HG03175 (cell line): ENCODE data around the gene TPBG.
"Not testable (repeated sequence)": the region's sequence is repeated elsewhere in the genome, so short reads cannot be mapped to it uniquely, and the experiment has no call there.

ENCODE experiments used
- ATAC-seq: cut with Tn5 transposase; IDR thresholded peaks from one replicate; pipeline ENCODE4 v1.9.1; 2021; ENCODE audit warnings: mild to moderate bottlenecking, moderate library complexity; ENCODE audit not compliant: unreplicated experiment

The TPBG gene

DNA sequence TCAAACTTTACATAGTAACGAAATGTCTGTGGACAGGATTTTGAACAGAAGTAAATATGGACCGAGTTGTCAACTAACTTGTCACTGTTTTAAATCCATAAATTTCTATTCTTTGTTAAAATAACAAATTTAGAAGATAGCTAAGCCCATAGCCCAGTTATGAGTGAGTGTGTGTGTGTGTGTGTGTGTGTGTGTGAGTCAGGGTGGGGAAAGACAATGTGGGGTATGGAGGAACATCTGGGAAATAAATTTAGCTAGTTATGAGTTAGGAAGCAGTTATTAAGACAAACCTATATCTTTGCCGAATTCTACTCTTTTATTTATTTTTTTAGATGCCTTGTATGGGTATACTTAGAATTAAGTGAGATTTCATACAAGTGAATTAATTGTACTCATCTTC, 9.0 kb downstream of the TPBG start:
- no peak for ATAC-seq

DNA sequence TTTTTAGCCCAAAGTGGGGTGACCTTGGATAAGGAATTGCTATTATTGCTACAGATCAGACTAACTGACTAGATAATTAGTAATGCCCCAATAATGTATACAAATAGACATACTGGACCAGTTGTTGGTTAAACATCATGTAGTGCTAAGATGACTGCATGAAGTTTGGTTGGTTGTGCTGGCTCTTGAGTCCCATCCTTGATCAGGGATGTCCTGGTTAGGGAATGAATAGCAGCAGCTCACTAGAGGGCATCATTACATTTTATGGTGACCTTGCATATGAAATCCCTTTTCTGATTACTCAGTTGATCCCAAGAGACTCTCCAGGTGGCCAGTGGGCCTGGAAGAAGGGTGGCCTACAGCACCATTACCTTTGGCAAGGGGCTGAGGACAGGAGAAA, 10.9 kb downstream of the TPBG start:
- no peak for ATAC-seq

DNA sequence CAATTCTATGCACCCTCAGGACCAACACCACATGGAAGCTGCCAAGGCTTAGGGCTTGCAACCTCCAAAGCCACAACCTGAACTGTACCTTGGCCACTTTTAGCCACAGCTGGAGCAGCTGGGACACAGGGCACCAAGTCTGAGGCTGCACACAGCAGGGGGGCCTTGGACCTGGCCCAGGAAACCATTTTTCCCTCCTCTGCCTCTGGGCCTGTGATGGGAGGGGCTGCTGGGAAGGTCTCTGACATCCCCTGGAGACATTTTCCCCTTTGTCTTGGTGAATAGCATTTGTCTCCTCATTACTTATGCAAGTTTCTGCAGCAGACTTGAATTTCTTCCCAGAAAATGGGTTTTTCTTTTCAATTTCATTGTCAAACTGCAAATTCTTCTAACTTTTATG, 13.0 kb downstream of the TPBG start:
- ATAC-seq: no peak

DNA sequence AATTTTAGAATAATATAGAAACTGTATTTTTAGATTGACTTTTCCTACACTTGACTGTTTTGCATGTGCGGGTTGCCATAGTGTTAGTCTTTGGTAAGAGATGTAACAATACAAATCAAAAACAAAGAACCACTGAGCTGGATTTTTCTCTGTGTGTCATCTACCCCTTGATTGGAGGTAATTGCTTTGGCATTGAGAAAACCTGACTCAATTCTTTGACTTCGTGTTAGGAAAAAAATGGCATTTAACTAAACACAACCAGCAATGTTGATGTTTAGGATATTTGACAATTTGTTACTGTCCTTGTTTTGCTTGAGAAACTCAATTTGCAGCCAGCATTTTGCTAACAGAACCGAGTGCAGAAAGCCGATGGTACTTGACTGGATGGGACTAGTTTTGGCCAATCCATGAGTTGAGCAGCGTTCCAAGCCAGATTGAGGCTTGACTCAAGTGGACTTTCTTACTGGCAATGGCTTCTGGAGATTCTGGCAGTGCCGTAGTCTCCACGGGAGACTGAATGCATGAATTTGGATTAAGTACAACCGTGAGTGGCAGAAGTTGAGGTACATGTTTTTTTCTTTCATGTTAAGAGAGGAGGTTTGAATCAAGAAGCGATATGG, 17.1 kb downstream of the TPBG start:
- ATAC-seq: no peak

DNA sequence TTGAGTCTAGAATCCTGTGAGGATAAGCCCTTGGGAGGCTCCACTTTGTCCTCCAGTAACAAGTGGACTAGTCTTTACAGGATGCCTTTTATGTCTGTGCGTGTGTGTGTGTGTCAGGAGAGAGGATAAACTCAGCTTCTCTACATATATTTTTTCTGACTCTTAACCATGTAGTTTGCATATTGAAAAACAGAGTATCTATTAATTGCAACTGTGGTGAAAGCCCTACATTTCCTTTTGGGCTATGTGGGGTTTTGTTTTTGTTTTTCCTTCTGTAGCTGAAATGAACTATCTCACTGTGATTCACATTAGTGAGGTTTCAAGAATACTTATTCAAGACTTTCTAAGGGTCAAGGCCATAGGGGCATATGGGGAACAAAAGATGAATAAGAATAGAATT, 17.7 kb downstream of the TPBG start:
- ATAC-seq: peak; percentile 58

DNA sequence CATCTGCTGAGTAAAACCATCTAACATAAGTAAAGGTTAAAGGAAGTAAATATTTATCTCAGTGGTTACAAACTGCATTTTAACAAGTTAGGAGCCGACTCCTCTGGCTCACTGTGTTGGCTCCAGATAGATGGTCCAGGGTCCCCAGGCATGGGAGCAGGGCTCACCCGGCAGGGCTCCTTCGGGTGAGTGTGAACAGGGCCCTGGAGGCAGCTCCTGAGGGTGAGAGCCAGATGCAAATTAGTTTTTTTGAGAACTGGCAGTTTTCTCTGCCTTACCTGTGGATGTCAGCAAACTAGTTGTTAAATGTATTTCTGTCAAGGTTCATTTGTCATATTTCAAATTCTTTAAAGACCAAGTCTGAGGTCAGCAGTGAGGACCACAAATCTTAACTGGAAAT, 21.5 kb downstream of the TPBG start:
- ATAC-seq: no peak

DNA sequence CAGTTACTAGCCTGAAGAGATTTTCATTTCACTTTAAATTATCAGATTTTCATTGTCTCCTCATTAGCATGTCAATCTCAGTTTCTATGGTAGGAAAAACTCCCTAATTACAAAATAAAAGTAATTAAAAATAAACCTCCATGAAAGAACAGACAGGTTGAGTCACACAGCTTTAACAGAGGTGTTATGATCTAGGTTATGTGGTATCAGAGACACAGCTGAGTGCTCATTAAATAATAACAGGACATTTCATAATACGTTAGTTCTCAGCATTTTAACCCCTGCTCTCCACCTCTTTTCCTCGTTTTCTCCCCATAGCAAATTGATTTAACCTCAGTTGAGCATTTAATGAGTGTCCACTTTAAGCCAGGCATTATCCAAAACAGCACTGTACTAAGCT, 21.9 kb downstream of the TPBG start:
- ATAC-seq: no peak

DNA sequence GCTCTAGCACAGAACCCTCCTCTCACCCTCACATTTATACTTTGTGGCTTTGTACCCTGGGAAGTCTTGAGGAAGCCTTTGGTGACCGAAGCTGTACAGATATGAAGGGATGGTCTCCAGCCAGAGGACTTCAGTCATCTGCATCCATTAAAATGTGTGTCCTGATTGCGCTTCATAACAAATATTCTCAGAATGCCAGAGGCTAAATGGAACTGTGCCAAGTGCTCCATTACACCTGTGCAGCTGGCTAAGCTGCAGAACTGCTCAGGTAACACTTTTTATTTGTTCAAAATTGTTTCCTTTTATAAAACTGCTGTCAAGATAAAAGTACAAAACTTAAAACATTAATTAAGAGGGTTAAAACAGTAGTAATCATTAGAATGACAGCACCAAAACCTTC, 22.3 kb downstream of the TPBG start:
- ATAC-seq: no peak

DNA sequence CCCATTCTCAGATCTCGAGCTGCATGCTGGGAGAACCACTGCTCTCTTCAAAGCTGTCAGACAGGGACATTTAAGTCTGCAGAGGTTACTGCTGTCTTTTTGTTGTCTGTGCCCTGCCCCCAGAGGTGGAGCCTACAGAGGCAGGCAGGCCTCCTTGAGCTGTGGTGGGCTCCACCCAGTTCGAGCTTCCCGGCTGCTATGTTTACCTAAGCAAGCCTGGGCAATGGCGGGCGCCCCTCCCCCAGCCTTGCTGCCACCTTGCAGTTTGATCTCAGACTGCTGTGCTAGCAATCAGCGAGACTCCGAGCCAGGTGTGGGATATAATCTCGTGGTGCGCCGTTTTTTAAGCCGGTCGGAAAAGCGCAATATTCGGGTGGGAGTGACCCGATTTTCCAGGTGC, 31.2 kb downstream of the TPBG start:
- ATAC-seq: not testable (repeated sequence)

DNA sequence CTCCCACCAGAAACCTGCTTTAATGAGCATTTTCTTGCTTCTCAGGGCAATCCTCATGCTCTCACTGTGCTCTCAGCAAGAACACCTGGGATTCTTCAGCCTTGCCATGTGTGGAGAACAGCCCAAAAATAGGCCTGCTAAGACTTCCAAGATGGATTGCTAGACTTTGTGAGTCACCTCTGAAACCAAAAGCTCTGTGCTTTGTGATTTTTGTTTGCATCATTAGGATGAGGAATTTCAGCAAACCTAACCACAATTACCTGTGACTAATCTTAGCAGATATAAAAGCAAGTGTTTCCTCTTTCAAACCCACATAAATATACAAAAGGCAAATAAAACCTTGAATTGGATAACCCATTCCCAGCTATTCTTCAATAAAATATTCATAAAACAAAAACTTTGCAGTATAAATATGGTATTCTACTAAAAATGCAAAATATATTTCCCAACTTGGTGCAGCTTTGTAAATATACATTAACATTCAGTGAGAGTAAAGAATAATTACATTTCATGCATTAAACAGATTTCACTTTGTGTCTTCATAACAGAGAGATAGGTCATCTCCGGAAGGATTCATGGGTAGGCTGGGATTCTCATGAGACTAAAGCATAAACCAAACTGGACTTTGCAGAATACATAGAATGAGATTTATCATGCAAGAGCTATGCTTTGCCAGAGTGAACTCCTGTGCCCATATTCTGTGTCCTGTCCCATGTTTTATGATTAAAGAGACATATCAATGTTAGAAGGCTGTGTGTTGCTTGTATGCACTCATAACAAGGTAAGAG, 33.5 kb downstream of the TPBG start:
- no peak for ATAC-seq

DNA sequence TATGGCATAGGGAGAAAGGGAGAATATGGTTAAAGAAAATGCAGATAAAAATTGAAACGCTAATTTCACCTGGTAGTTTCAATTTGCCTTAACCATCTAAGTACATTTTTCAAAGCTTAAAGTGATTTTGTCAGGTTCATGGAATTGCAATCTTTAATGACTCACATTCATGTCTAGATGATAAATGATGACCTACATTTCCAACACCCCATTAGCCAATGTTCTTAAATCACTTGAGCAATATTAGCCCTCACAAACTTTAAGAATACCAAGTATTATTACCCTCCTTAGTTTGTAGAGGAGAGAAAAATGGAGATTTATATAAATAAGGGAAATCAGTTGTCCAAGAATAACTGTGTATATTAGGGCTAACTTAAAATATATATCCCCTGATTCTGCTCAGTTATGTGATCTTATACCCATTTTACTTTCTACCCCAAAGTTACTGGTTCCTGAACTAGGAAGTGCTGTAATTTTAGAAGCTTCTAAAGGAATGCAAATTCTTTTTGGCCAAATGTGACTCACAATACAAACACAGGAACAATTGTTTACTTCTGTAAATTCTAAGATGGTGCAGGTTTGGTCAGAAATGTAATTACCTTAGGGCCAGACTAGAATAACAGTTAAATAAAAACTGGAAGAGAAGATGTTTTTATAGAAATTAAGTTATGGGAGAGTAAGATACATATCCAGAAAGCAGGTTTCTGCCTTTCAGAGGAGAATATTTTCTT, 34.5 kb downstream of the TPBG start:
- ATAC-seq: no peak

DNA sequence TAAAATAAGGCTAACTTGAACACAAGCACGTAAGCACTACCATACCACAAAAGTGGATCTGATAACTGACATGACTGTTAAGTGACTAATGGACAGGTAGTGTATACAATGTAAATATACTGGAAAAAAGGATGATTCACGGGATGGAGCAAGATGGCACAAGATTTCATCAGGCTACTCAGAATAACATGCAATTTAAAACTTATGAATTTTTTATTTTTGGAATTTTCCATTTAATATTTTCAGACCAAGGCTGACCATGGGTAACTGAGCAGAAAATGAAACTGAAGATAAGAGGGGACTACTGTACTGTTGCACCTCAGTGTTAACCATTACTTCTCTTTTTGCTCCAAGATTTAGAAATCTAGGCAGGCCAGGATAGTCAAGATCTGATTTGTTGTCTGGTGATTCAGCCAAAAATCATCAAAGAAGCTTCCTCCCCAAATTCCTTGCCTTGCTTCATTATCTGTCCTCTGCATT, 45.4 kb downstream of the TPBG start:
- ATAC-seq: peak; percentile 54

DNA sequence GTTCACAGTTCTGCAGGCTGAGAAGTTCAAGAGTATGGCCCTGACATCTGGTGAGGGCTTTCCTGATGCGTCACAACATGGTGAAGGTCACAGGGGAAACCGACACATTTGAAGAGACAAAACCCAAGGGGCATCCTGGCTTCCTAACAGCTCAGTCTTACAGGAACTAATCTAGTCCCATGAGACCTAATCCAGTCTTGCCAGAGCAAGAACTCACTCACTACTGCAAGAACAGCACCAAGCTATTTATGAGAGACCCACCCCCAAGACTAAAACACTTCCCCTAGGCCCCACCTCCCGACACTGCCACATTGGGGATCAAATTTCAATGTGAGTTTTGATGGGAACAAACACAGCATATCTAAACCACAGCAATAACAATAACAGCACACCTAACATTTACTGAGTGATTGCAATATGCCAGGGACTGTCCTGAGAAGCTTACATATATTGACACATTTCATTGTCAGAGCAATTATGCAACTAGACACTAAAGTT, 46.6 kb downstream of the TPBG start:
- no peak for ATAC-seq

DNA sequence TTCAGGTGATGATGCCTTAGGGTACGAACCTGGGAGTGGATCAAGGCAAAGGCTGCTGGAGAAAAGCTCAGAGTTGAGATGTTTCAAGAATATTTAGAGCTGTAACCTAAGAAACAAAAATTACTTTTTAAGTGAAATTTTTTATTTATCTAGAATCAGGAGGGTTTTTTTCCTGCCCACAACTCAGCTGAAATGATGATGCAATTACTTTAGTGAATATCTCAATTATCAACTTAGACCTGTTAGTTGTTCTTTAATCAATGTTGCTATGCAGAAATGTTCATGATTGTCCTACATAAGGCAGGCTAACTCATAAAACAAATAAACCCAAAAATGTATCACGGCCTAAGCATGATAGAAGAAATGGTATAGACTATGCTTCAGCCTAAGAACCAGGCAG, 50.3 kb downstream of the TPBG start:
- ATAC-seq: no peak

DNA sequence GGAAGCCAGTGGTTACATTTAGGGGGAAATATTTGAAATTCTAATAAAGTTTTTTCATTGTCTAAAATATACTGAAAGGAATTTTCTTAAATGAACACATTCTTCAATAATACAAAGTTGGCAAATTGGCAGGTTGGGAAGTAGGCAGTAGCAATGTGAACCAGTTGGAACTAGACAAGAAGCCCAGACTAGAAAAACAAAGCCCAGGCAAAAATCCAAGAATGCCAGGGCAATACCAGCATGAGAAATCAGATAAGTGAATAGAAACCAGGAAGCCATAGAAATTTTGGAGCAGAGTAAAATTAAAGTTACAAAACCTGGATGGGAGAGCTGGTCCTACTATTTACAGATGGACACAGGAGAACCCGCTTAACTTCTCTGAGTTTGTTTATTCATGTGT, 52.2 kb downstream of the TPBG start:
- ATAC-seq: no peak

DNA sequence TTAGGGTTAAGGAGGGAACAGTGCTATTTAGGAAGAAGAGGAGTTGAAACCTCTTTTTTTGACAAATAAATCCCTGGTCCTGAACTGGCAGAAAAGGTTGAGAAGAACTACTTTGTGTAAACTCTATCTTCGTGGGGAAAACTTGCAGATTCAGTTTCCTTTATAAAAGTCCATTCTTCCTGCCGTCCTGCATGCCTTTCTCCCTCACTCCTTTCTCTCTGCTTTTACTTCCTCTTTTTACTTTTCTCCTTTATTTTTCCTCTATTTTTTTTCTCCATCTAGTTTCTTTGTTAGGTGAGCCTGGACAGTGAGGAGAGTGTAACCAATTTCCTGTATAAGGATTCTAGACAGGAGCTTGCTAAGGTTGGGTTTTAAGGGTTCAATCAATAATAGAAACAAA, 52.7 kb downstream of the TPBG start:
- no peak for ATAC-seq
